ENCODE data around the gene POLR3E.

Gene POLR3E

DNA sequence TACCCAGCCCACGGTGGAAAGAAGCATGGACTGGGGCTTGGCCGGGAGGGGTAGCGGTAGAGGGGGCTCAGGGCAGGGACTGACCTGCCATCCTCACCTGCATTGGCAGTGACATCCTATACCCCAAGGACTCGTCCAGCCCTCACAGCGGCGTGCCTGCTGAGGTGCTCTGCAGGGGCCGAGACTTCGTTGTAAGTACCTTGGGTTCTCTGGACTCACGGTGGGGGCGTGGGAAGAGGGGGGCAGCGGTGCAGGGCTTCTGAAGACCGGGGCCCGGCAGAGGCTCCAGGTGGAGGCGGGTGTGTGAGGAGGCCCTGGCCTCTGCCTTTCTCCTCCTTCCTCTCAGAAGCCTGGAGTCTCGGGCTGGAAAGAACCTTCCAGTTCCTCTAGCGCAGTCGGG is 25.5 kb downstream of the POLR3E start:
- TF ChIP-seq, protein P1, sequence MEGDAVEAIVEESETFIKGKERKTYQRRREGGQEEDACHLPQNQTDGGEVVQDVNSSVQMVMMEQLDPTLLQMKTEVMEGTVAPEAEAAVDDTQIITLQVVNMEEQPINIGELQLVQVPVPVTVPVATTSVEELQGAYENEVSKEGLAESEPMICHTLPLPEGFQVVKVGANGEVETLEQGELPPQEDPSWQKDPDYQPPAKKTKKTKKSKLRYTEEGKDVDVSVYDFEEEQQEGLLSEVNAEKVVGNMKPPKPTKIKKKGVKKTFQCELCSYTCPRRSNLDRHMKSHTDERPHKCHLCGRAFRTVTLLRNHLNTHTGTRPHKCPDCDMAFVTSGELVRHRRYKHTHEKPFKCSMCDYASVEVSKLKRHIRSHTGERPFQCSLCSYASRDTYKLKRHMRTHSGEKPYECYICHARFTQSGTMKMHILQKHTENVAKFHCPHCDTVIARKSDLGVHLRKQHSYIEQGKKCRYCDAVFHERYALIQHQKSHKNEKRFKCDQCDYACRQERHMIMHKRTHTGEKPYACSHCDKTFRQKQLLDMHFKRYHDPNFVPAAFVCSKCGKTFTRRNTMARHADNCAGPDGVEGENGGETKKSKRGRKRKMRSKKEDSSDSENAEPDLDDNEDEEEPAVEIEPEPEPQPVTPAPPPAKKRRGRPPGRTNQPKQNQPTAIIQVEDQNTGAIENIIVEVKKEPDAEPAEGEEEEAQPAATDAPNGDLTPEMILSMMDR (IDR thresholded peaks at IDR 0.05; ENCODE audit: low read length, missing control alignments), result no peak
- DNase-seq (ENCODE audit: low read depth), result no peak
- no peak overlapping the region for H3K4me3 ChIP-seq (replicated peaks; ENCODE audit: low read depth, low read length)

DNA sequence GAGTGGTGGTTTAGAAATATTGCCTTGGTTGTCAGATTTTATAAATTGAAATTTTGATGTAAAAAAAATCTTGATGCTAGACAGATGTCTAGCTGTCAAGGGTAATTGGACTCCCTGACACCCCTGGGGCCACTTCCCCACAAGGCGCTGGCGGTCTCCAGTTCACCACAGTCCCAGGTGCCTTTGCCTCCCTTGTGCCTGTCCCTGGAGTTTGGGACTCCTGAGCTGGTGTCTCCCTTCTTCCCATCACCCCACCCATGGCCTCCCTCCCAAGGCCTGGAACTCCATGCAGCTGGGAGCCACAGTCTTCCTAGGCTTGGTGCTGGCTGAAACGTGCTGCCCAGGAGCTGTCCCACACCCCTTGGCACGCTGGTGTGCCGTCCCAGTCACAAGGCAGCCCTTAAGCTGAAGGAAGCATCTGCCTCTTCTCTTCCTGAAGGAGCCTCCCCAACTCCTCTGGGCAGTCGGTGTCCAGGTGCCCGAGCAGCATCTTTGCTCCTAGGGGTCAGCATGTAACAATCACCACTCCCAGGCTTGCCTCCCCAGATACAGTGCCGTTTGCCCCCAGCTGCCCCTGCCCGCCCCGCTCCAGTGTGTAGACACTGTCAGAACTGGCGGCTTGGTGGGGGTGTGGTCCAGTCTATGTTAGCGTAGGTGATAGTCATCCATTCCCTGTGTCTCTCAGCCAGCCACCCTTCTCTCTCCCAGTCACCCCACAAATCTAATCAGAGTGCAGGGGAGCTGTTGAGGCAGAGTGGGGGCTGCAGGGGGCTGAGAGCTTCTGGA is 26.2 kb downstream of the POLR3E start:
- no peak for DNase-seq (ENCODE audit: low read depth)
- TF ChIP-seq, protein P1 (IDR thresholded peaks at IDR 0.05; ENCODE audit: low read length, missing control alignments), result no peak
- H3K4me3 ChIP-seq (replicated peaks; ENCODE audit: low read depth, low read length), result no peak overlapping the region

DNA sequence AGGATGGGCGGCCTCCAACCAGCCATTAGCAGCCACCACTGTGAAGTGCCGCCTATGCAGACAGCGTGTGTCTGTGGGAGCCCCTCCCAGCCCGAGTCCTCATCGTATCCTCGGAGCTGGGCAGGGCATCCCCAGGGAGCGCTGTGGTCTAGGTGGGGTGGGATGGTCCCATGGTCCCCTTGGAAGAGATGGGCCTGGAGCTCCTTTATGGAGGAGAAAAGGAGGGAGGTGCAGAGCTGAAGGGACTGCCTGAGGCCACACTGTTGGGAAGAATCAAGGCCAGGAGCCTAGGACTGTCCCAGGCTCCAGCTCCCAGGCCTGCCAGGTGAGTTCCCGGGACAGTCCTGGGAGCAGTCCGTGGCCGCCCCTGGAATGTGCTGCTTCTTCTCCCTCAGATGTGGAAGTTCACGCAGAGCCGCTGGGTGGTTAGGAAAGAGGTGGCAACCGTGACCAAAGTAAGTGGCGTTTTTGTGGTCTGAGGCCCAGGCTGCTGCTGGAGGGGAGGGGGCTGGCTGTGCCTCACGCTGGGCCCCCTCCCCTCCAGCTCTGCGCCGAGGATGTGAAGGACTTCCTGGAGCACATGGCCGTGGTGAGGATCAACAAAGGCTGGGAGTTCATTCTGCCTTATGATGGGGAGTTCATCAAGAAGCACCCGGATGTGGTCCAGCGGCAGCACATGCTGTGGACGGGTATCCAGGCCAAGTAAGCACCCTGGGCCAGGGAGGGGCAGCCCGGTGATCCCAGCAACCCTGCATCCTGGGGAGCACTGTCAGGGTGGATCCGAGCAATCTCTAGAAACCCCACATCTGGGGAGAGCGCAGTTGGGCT is 27.0 kb downstream of the POLR3E start:
- no peak for DNase-seq (ENCODE audit: low read depth)
- TF ChIP-seq, protein P1 (IDR thresholded peaks at IDR 0.05; ENCODE audit: low read length, missing control alignments), result no peak
- H3K4me3 ChIP-seq (replicated peaks; ENCODE audit: low read depth, low read length), result no peak overlapping the region

DNA sequence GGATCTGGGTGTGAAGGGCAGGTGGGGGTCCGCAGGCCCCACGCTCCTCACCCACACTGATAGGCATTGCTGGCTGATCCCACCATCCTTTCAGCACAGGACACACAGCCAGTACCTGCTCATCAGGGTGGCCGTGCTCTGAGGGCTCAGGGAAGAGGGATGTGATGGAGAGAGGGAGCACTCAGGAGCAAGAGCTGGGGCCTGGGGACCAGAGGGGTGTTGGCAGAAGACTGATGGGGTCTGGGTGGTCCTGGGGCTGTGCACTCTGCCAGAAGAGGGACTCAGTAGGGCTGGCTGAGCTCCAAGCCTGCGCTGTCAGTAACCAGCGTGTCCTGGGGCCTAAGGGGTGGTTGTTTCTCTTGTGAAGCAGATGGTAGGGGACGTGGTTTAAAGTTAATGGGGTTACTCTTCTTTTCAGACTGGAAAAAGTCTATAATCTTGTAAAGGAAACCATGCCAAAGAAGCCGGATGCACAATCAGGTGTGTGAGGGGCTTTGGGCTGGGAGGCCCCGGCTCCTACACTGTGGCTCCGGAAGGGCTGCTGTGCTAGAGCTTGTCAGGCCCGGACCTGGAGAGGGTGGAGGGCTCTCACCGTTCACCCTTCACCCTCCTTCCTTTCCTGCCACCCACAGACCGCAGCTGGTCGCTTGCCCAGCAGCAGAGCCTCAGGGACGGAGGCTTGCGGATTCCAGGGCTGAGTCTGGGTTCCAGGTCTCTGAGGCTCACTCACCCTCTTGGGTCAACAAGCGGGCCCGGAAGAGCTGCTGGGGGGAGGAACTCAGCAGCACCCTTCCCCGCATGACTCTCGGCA is 27.8 kb downstream of the POLR3E start:
- TF ChIP-seq, protein P1 (IDR thresholded peaks at IDR 0.05; ENCODE audit: low read length, missing control alignments), result no peak
- no peak for DNase-seq (ENCODE audit: low read depth)
- H3K4me3 ChIP-seq (replicated peaks; ENCODE audit: low read depth, low read length), result no peak overlapping the region

DNA sequence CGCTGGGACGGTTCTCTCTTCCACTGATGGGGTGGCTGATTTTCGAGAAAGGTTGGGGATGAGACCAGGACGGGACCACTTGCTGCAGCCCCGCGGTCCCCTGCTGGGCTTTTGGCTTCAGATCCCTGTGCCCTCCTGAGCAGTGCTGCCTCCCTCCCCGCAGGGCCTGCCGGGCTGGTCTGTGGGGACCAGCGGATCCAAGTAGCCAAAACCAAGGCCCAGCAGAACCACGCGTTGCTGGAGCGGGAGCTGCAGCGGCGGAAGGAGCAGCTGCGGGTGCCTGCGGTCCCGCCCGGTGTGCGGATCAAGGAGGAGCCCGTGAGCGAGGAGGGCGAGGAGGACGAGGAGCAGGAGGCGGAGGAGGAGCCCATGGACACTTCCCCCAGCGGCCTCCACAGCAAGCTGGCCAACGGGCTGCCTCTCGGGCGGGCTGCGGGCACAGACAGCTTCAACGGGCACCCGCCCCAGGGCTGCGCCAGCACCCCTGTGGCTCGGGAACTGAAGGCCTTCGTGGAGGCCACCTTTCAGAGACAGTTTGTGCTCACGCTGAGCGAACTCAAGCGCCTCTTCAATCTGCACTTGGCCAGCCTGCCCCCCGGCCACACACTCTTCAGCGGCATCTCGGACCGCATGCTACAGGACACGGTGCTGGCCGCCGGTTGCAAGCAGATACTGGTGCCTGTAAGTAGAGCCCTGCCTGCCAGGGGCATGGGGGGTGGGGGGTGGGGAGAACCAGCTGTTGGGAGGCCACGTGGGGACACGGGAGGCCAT is 28.6 kb downstream of the POLR3E start:
- DNase-seq (ENCODE audit: low read depth), result no peak
- H3K4me3 ChIP-seq (replicated peaks; ENCODE audit: low read depth, low read length), result no peak overlapping the region
- TF ChIP-seq, protein P1 (IDR thresholded peaks at IDR 0.05; ENCODE audit: low read length, missing control alignments), result no peak

DNA sequence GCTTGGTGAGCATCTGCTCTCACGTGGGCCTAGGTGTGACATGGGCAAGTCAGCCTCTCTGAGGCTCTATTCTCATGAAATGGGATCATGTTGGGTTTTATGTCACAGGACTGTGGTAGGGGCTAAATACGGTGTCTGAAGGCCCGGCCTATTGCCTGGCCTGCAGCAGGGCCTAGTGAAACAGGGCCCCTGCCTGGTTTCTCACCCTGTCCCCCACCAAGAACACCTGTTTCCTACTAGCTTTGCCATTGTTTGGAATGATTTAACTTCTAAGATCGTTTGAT is 29.1 kb downstream of the POLR3E start:
- DNase-seq (ENCODE audit: low read depth), result no peak
- TF ChIP-seq, protein P1 (IDR thresholded peaks at IDR 0.05; ENCODE audit: low read length, missing control alignments), result no peak
- H3K4me3 ChIP-seq (replicated peaks; ENCODE audit: low read depth, low read length), result no peak overlapping the region

Measured in fibroblast of pulmonary artery (primary cell).